PC-9 (cell line): ENCODE data around the gene TMEM131L.

Source experiments
- EZH2 ChIP-seq: fragments of 200-600 bp; sonication (generic); IDR thresholded peaks from 2 replicates; pipeline ENCODE4 v1.8.0; 2017; ENCODE audit warnings: antibody characterized with exemption, low read depth
- TF ChIP-seq, protein P1 (sequence below): fragments of 200-600 bp; sonication (generic); conservative IDR thresholded peaks from 2 replicates; pipeline ENCODE4 v1.6.1; 2017; ENCODE audit warnings: mixed run types, antibody characterized with exemption, mild to moderate bottlenecking, moderate library complexity

DNA sequence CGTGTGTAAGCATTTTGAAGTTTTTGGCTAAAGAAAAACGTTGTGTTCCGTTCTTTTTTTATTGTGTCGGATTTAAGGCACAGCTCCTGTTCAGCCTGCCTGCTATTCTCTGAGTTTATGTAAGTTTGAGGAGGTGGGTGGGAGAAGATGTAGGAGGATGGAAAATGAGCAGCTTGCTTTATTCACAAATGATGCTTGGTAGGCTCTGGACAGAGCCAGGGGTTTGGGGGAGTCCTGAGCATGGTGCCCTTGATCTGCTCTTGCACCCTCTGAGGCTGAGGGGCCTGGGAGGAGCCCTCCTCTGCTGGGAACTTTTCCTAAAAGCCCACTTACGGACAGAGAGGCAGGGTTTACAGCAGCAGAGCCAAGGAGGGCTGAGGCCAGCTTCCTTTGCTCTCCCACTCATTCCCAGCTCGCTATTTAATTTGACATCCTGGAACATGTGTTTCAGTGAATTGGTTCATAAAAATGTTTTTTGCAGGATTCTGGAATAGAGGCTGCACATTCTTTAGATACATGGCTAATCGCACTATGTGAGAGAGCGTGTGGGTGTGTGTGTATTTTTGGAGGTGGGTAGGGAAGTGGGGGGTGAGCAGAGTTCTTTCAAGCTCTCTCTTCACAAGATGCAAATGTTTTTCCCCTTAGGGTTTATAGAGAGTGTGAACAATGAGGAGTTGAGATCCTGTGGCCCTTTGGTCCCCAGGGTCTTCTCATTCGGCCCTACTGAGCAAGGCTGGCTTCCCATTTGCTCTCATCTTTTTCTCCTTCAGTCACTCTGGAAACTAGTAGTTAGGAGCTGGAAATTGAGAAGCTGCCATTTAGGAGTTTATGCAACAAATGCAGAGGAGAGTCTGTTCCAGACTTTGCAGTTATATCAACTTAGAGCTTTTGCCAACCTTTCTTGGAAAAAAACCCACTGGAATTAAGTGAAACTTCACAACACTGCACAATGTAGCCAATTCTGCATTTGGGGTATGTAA lies 32.1 kb downstream of the TMEM131L start:
- TF ChIP-seq, protein P1, sequence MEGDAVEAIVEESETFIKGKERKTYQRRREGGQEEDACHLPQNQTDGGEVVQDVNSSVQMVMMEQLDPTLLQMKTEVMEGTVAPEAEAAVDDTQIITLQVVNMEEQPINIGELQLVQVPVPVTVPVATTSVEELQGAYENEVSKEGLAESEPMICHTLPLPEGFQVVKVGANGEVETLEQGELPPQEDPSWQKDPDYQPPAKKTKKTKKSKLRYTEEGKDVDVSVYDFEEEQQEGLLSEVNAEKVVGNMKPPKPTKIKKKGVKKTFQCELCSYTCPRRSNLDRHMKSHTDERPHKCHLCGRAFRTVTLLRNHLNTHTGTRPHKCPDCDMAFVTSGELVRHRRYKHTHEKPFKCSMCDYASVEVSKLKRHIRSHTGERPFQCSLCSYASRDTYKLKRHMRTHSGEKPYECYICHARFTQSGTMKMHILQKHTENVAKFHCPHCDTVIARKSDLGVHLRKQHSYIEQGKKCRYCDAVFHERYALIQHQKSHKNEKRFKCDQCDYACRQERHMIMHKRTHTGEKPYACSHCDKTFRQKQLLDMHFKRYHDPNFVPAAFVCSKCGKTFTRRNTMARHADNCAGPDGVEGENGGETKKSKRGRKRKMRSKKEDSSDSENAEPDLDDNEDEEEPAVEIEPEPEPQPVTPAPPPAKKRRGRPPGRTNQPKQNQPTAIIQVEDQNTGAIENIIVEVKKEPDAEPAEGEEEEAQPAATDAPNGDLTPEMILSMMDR, result no peak
- TF ChIP-seq EZH2, result no peak
